Measurements from ENCODE around the gene ATP10A. TPM values are rescaled to one million over a fixed set of nuclear protein-coding genes. Genes with fewer than 3 reads are reported as not detected.

Gene ATP10A
- total RNA-seq, 1 donor from 2014 or later = 3.2 TPM

DNA sequence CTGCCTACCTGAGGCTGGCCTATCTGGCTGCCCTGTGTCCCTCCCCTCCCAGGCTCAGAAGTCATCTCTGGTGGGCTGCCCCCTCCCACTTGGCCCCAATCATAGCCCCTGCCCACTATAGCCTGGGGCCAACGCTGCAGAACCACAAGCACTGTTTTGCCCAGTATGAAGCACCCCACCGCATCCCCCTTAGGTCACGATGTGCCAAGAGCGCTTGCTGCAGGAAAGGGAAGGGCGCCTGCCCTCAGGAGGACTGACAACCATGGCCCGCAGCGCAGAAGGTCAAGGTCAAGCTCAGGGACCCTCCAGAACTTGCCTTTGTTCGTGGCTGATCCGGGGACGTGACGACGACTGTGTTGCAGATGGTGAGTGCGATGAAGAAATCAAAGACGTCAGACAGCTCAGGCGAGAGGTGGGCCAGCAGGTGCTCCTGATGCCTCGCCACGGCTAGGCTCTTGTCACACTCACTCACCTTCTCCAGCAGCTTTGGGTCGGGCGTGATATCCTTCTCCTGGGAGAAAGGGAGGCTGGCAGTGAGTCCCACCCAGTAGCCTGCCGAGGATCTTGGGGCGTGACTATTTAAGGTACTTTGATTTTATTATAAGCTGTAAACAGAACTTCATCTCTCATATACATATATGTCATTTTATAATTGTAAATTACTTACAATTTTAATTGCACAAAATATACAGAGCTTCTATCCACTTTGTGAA, 146.6 kb downstream of the ATP10A start:
- no peak for DNase-seq (ENCODE audit: extremely low spot score in 2 of 2)
- TF ChIP-seq, protein P1, sequence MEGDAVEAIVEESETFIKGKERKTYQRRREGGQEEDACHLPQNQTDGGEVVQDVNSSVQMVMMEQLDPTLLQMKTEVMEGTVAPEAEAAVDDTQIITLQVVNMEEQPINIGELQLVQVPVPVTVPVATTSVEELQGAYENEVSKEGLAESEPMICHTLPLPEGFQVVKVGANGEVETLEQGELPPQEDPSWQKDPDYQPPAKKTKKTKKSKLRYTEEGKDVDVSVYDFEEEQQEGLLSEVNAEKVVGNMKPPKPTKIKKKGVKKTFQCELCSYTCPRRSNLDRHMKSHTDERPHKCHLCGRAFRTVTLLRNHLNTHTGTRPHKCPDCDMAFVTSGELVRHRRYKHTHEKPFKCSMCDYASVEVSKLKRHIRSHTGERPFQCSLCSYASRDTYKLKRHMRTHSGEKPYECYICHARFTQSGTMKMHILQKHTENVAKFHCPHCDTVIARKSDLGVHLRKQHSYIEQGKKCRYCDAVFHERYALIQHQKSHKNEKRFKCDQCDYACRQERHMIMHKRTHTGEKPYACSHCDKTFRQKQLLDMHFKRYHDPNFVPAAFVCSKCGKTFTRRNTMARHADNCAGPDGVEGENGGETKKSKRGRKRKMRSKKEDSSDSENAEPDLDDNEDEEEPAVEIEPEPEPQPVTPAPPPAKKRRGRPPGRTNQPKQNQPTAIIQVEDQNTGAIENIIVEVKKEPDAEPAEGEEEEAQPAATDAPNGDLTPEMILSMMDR (IDR thresholded peaks at IDR 0.05) = no peak
- no peak for TF ChIP-seq POLR2AphosphoS5 (IDR thresholded peaks at IDR 0.05; ENCODE audit: insufficient read depth in 1 of 2, low read depth in 1 of 2)
- Histone ChIP-seq H3K36me3 (no peaks in the 10 kb centered on the region), H3K9me3 (no peaks in the 10 kb centered on the region), H3K27ac (no peak overlapping the region), H3K4me1 (no peaks in the 10 kb centered on the region), H3K4me3 (no peak overlapping the region), H3K27me3 (no peaks in the 10 kb centered on the region)
- intact Hi-C loops (cut with DNase I) = no loop called here

- intact Hi-C loops (cut with DNase I) = no loop called here
- no peaks in the 10 kb centered on the region for H3K27me3 ChIP-seq
- no peaks in the 10 kb centered on the region for H3K9me3 ChIP-seq
- no peak overlapping the region for H3K27ac ChIP-seq
- no peaks in the 10 kb centered on the region for H3K36me3 ChIP-seq
- TF ChIP-seq POLR2A (IDR thresholded peaks at IDR 0.05) (no peak), POLR2AphosphoS5 (IDR thresholded peaks at IDR 0.05; ENCODE audit: insufficient read depth in 1 of 2, low read depth in 1 of 2) (no peak)
- TF ChIP-seq, protein P1 (IDR thresholded peaks at IDR 0.05) = no peak
- H3K4me1 ChIP-seq = no peaks in the 10 kb centered on the region
- H3K4me3 ChIP-seq = no peak overlapping the region
- DNase-seq (ENCODE audit: extremely low spot score in 2 of 2) = no peak
Measured at GRCh38 chr15:25715536-25716413, 147.4 kb downstream of the ATP10A start.

DNA sequence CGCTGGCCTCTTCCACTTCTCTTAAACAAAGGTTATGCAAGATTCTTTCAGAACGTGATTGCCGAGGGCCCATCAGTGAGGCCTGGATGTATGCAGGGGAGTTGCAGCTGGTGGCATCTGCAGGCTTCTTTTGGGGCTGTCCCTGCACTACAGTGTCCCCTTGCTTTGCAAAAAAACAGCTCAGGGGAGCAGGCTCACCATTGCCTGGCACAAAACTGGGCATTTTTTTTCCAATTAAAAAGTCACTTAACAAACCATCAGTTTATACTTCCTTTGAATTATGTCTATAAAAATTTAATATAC, 148.6 kb downstream of the ATP10A start:
- Histone ChIP-seq H3K27me3 (no peaks in the 10 kb centered on the region), H3K27ac (no peak overlapping the region), H3K4me1 (no peaks in the 10 kb centered on the region), H3K36me3 (no peaks in the 10 kb centered on the region), H3K4me3 (no peak overlapping the region), H3K9me3 (no peaks in the 10 kb centered on the region)
- intact Hi-C loops (cut with DNase I) = no loop called here
- no peak for DNase-seq (ENCODE audit: extremely low spot score in 2 of 2)
- TF ChIP-seq POLR2A (IDR thresholded peaks at IDR 0.05) (no peak), POLR2AphosphoS5 (IDR thresholded peaks at IDR 0.05; ENCODE audit: insufficient read depth in 1 of 2, low read depth in 1 of 2) (no peak)
- TF ChIP-seq, protein P1 (IDR thresholded peaks at IDR 0.05) = no peak

DNA sequence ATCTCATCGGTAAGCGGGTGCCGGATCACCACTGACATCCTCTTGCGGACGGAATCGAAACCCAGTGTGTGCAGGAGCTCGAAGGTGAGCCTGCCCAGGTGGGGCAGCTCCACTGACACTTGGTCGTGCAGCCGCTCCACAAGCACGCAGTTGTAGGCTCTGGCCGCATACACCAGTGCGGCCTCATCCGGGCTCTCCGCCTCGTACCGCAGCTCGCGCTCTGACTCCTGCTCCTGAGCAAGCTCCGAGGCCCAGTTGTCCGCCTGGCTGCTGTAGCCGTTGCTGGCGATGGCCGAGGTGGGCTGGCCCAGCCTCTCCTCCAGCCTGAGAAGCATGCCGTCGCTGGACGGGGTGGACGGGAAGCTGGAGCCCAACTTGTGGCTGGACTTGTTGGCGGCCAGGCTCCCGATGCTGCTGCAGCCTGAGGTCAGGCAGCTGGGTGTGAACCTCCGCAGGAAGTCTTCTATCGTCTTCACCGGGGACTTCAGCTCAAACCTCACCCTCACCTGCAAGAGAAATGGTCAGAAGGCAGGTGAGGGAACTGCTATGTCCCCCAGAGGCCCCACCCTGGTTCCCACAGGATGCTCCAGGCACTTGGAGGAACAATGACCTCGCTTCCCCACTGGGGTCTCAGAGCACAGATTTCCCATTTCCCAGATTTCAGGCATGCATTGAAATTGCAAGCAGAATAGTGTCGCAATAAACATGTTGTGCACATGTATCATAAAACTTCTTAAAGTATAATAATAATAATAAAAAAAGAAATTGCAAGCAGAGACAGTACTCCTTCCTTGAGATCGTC, 149.2 kb downstream of the ATP10A start:
- Histone ChIP-seq H3K27ac (no peak overlapping the region), H3K4me1 (no peaks in the 10 kb centered on the region), H3K36me3 (no peaks in the 10 kb centered on the region), H3K4me3 (no peak overlapping the region), H3K9me3 (no peaks in the 10 kb centered on the region), H3K27me3 (no peaks in the 10 kb centered on the region)
- intact Hi-C loops (cut with DNase I) = no loop called here
- DNase-seq (ENCODE audit: extremely low spot score in 2 of 2) = no peak
- TF ChIP-seq POLR2AphosphoS5 (IDR thresholded peaks at IDR 0.05; ENCODE audit: insufficient read depth in 1 of 2, low read depth in 1 of 2) (no peak), POLR2A (IDR thresholded peaks at IDR 0.05) (no peak)
- TF ChIP-seq, protein P1 (IDR thresholded peaks at IDR 0.05) = no peak
